Osteoblast (primary cell): ENCODE measurements around the gene TUBB1. TPM values are rescaled to one million over a fixed set of nuclear protein-coding genes. Genes with fewer than 3 reads are reported as not detected.
"Not testable (repeated sequence)": the region's sequence is repeated elsewhere in the genome, so short reads cannot be mapped to it uniquely, and the experiment has no call there.

ENCODE experiments used
- DNase-seq: peaks from one replicate; pipeline ENCODE4 v3.0.0; 2011; ENCODE audit warnings: low spot score, mixed read lengths; ENCODE audit not compliant: insufficient read length; ENCODE audit errors: missing footprints
- H2AFZ ChIP-seq: 2 replicates; pipeline ENCODE4 v1.6.0; 2011; ENCODE audit warnings: mild to moderate bottlenecking, low read length
- H3K27ac ChIP-seq: 2 replicates; pipeline ENCODE4 v1.5.1; 2011; ENCODE audit warnings: mild to moderate bottlenecking, low read depth, low read length, moderate library complexity
- H3K27me3 ChIP-seq: 2 replicates; pipeline ENCODE4 v1.6.0; 2012; ENCODE audit warnings: mild to moderate bottlenecking, control low read depth, inconsistent platforms, low read length, moderate library complexity; ENCODE audit not compliant: insufficient read depth
- H3K36me3 ChIP-seq: 2 replicates; pipeline ENCODE4 v1.5.1; 2011; ENCODE audit warnings: mild to moderate bottlenecking, low read length, control low read depth, moderate library complexity; ENCODE audit not compliant: insufficient read depth
- H3K4me1 ChIP-seq: 2 replicates; pipeline ENCODE4 v1.5.1; 2011; ENCODE audit warnings: mild to moderate bottlenecking, low read length, control low read depth, moderate library complexity; ENCODE audit not compliant: insufficient read depth
- H3K4me2 ChIP-seq: 2 replicates; pipeline ENCODE4 v1.6.0; 2011; ENCODE audit warnings: mild to moderate bottlenecking, low read length; ENCODE audit not compliant: insufficient read depth
- H3K4me3 ChIP-seq: fragments of 200-600 bp; sonication (generic); 3 replicates; pipeline ENCODE4 v1.5.1; 2012; ENCODE audit warnings: mild to moderate bottlenecking, low read length, inconsistent platforms; ENCODE audit not compliant: insufficient read depth
- H3K79me2 ChIP-seq: 2 replicates; pipeline ENCODE4 v1.6.0; 2012; ENCODE audit warnings: mild to moderate bottlenecking, low read length, control low read depth, inconsistent platforms; ENCODE audit not compliant: insufficient read depth
- H3K9me3 ChIP-seq: 2 replicates; pipeline ENCODE4 v1.5.1; 2011; ENCODE audit warnings: low read depth, low read length, control low read depth
- H4K20me1 ChIP-seq: 2 replicates; pipeline ENCODE4 v1.6.0; 2012; ENCODE audit warnings: mild to moderate bottlenecking, low read length, control low read depth; ENCODE audit not compliant: insufficient read depth
- total RNA-seq: library from RNA; depleted of rRNA; stranded (reverse); fragments of >200 nt; gene quantifications from 2 replicates; pipeline ENCODE4 v1.2.3, GENCODE V29; 2012
- TF ChIP-seq, protein P1 (sequence below): IDR thresholded peaks from 2 replicates; pipeline ENCODE4 v1.5.1; 2011; ENCODE audit warnings: mild to moderate bottlenecking, low read depth, low read length, moderate library complexity; ENCODE audit errors: extremely low read depth

Gene TUBB1
- total RNA-seq, 1 donor: not detected

DNA sequence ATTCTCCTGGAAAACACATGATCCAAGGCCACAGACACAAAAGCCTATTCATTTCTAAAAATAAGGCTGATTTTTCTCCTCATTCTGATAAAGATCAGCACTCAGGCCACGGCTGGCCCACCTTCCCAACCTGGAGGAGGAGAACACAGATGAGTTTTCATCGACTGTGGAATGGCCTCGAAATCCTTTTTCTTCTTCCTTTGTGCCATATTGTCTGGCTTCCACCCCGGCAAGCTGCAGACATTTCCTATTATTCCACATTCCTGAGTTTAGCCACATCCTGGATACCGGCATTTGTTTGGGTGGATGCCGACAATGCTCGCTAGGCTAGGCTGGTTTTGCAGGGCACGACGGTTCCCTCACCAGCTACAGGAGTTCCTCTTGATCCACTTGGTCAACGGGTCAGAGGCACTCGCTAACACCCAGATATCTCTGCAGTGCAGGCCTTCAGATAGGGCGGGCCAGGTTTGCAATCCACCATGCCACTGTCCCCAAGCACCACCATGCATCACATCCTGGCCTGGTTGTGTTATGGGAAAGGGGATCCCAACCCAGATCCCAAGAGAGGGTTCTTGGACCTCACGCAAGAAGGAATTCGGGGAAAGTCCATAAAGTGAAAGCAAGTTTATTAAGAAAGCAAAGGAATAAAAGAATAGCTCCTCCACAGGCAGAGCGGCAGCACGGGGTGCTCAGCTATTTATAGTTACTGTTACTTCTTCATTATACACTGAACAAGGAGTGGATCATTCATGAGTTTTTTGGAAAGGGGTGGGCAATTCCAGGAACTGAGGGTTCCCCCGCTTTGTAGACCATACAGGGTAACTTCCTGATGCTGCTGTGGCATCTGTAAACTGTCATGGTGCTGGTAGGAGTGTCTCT, 8.0 kb upstream of the TUBB1 start:
- no peaks in the 10 kb centered on the region for H4K20me1 ChIP-seq
- H3K27ac ChIP-seq: peak overlapping the region; percentile 93
- DNase-seq: peak; percentile 99
- peaks cover 33% of the 10 kb centered on the region for H3K4me1 ChIP-seq
- peak overlapping the region; percentile 77 for H3K4me2 ChIP-seq
- H3K79me2 ChIP-seq: peaks cover 7% of the 10 kb centered on the region
- H3K36me3 ChIP-seq: no peaks in the 10 kb centered on the region
- H3K27me3 ChIP-seq: no peaks in the 10 kb centered on the region
- H3K9me3 ChIP-seq: no peaks in the 10 kb centered on the region
- peak overlapping the region; percentile 85 for H2AFZ ChIP-seq
- H3K4me3 ChIP-seq: peak overlapping the region; percentile 53
- TF ChIP-seq, protein P1, sequence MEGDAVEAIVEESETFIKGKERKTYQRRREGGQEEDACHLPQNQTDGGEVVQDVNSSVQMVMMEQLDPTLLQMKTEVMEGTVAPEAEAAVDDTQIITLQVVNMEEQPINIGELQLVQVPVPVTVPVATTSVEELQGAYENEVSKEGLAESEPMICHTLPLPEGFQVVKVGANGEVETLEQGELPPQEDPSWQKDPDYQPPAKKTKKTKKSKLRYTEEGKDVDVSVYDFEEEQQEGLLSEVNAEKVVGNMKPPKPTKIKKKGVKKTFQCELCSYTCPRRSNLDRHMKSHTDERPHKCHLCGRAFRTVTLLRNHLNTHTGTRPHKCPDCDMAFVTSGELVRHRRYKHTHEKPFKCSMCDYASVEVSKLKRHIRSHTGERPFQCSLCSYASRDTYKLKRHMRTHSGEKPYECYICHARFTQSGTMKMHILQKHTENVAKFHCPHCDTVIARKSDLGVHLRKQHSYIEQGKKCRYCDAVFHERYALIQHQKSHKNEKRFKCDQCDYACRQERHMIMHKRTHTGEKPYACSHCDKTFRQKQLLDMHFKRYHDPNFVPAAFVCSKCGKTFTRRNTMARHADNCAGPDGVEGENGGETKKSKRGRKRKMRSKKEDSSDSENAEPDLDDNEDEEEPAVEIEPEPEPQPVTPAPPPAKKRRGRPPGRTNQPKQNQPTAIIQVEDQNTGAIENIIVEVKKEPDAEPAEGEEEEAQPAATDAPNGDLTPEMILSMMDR: no peak

DNA sequence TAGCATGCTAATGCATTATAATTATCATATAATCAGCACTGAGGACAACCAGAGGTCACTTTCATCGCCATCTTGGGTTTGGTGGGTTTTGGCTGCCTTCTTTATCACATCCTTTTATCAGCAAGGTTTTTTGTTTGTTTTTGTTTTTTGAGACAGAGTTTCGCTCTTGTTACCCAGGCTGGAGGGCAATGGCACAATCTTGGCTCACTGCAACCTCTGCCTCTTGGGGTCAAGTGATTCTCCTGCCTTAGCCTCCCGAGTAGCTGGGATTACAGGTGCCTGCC, 7.4 kb upstream of the TUBB1 start:
- not testable (repeated sequence) for DNase-seq, H3K9me3 ChIP-seq, H4K20me1 ChIP-seq, H3K4me3 ChIP-seq, H3K79me2 ChIP-seq, H3K27me3 ChIP-seq, H3K36me3 ChIP-seq
- Histone ChIP-seq H2AFZ (peak overlapping the region; percentile 85), H3K27ac (peak overlapping the region; percentile 93), H3K4me1 (peaks cover 29% of the 10 kb centered on the region), H3K4me2 (peak overlapping the region; percentile 77)

DNA sequence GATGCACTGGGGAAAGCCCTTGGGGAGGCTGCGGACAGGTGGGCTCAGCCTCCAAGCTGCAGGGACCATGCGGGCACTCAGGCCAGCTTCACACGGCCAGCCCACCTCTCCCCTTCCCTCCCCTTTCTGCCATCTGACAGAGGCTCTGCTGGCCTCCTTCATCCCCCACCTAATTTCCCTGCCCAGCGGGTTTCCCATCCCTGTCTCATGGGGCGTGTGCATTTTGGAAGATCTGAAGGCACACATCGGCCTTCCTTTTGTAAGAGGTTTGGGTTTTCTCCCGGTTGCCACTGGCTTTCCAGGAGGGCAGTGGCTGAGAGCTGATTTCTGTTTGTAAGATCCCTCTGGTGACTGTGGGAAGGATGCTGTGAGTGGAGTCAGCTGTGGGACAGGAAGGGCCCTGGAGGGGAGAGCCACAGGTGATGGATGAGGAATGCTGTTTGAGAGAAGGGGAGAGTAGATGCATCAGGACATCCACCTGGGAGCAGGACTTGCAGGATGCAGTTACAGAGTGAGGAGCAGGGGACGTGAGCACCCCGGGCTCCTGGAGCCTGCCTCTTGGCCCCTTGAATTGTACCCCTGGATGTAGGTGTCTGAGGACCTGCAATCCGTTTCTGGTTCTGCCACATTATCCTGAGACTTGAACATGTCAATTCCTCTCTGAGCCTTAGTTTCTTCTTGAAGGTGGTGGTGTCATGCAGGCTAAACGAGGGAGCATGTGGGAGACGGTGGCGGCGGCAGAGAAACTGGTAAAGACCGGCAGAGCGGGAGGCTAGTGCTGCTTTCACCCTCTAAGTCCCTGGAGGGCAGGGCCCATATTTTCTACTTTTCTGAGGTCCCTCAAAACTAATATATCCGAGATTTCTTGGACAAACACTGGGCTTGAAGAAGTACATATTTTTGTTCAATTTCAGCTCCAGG, 5.9 kb upstream of the TUBB1 start:
- peaks cover 29% of the 10 kb centered on the region for H3K4me1 ChIP-seq
- no peaks in the 10 kb centered on the region for H3K27me3 ChIP-seq
- H3K27ac ChIP-seq: no peak overlapping the region
- H3K4me3 ChIP-seq: no peak overlapping the region
- no peaks in the 10 kb centered on the region for H3K9me3 ChIP-seq
- TF ChIP-seq, protein P1: no peak
- DNase-seq: peak; percentile 36
- no peaks in the 10 kb centered on the region for H4K20me1 ChIP-seq
- no peak overlapping the region for H2AFZ ChIP-seq
- no peak overlapping the region for H3K4me2 ChIP-seq
- no peaks in the 10 kb centered on the region for H3K79me2 ChIP-seq
- H3K36me3 ChIP-seq: no peaks in the 10 kb centered on the region

DNA sequence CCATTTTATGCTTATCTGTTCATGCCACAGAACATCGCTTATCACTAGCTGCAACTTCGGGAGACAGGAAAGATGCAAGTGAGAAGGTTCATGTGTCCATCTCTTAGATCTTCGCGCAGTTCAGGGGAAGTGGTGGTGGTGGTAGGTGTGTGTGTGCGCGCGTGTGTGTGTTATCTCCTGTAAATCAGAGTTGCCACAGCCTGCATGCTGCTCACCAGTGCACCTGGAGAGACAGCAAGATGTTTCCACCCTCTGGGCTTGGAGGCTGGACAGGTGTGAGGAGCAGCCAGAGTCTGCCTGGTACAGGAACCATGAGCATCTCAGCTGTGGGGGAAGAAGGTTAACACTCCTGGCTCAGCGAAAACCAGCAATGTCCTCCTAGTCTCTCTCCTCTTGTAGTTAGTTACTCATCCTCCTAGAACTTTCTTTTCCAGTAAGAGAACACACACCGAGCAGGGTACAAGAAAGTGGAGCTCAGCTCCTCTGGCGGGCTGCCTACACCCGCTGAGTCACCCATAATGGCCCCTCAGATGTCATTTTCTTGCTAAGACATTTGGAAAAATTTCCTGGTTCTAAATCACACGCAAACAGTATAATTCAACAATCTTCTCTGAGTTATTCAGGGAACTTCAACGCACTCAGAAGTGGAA, 5.1 kb upstream of the TUBB1 start:
- no peak overlapping the region for H2AFZ ChIP-seq

More for the DNA sequence above, 5.1 kb upstream of the TUBB1 start:
- Histone ChIP-seq H3K4me2 (peak overlapping the region; percentile 53), H3K36me3 (no peaks in the 10 kb centered on the region), H4K20me1 (no peaks in the 10 kb centered on the region), H3K4me3 (no peak overlapping the region), H3K4me1 (peaks cover 29% of the 10 kb centered on the region), H3K9me3 (no peaks in the 10 kb centered on the region), H3K79me2 (no peaks in the 10 kb centered on the region), H3K27me3 (no peaks in the 10 kb centered on the region), H3K27ac (peak overlapping the region; percentile 58)
- peak; percentile 11 for DNase-seq
- TF ChIP-seq, protein P1: no peak
